A673 (cell line): ENCODE data around the gene CELA2B.

ENCODE experiments used
- CTCF ChIP-seq: fragments of 300-800, 200-600 bp; sonication (generic); conservative IDR thresholded peaks from 2 replicates; pipeline ENCODE4 v1.5.1; 2017; ENCODE audit warnings: low read depth, mild to moderate bottlenecking, antibody characterized with exemption, low read length, moderate library complexity, mixed read lengths
- EZH2 ChIP-seq: fragments of 200-600 bp; sonication (generic); IDR thresholded peaks from 2 replicates; pipeline ENCODE4 v1.6.1; 2017; ENCODE audit warnings: borderline replicate concordance, low read depth, mild to moderate bottlenecking, mixed read lengths, antibody characterized with exemption, low read length; ENCODE audit not compliant: poor library complexity, severe bottlenecking

- TF ChIP-seq EZH2: no peak
- TF ChIP-seq CTCF: no peak
Measured at GRCh38 chr1:15435239-15436077, 40.4 kb upstream of the CELA2B start.
